Mesenchymal stem cell (in vitro differentiated cells and primary cell): Measurements from ENCODE around the gene RAB26.

Experiments used
- DNase-seq: peaks from one replicate; pipeline ENCODE4 v3.0.0-alpha.2; 2013
- H2AFZ ChIP-seq: one replicate; pipeline ENCODE4 v1.6.1; 2013; ENCODE audit warnings: low read depth, mild to moderate bottlenecking, control low read depth, inconsistent platforms, low read length, moderate library complexity
- H2AK5ac ChIP-seq: 2 replicates; pipeline ENCODE4 v1.6.1; 2013; ENCODE audit warnings: low read length, moderate library complexity, mild to moderate bottlenecking, inconsistent platforms; ENCODE audit not compliant: severe bottlenecking
- H2BK120ac ChIP-seq: one replicate; pipeline ENCODE4 v1.6.1; 2013; ENCODE audit warnings: low read depth, mild to moderate bottlenecking, inconsistent platforms, low read length, moderate library complexity
- H2BK12ac ChIP-seq, 2 experiments: one replicate each; pipeline ENCODE4 v1.6.1; 2013; ENCODE audit warnings: inconsistent platforms in 2 of 2, low read length in 2 of 2, mild to moderate bottlenecking in 2 of 2, moderate library complexity in 2 of 2, control low read depth in 1 of 2
- H2BK15ac ChIP-seq: one replicate; pipeline ENCODE4 v1.6.1; 2013; ENCODE audit warnings: mild to moderate bottlenecking, low read depth, inconsistent platforms; ENCODE audit not compliant: poor library complexity, severe bottlenecking
- H2BK5ac ChIP-seq: 2 replicates; pipeline ENCODE4 v1.6.1; 2013; ENCODE audit warnings: low read depth, mild to moderate bottlenecking, low read length, control low read depth, inconsistent platforms; ENCODE audit not compliant: poor library complexity, severe bottlenecking
- H3K14ac ChIP-seq, 2 experiments: one replicate each; pipeline ENCODE4 v1.6.1; 2013; ENCODE audit warnings: inconsistent platforms in 2 of 2, low read length in 2 of 2, control low read depth in 1 of 2, mild to moderate bottlenecking in 1 of 2, moderate library complexity in 1 of 2
- H3K18ac ChIP-seq, 2 experiments: one replicate each; pipeline ENCODE4 v1.6.1; 2013; ENCODE audit warnings: inconsistent platforms in 2 of 2, low read length in 2 of 2, control low read depth in 1 of 2, low read depth in 1 of 2, mild to moderate bottlenecking in 1 of 2
- H3K23ac ChIP-seq, 2 experiments: one replicate each; pipeline ENCODE4 v1.6.1; 2013; ENCODE audit warnings: inconsistent platforms in 2 of 2, low read length in 2 of 2, mild to moderate bottlenecking in 2 of 2, moderate library complexity in 2 of 2, control low read depth in 1 of 2
- H3K27ac ChIP-seq: 2 replicates; pipeline ENCODE4 v1.5.1; 2013; ENCODE audit warnings: mild to moderate bottlenecking, moderate library complexity, low read length, control low read depth, inconsistent platforms; ENCODE audit not compliant: poor library complexity, severe bottlenecking
- H3K27me3 ChIP-seq, 2 experiments: 2 replicates each; pipeline versions ENCODE4 v1.6.1 to v1.7.0; 2013; ENCODE audit warnings: low read length in 2 of 2, mild to moderate bottlenecking in 2 of 2, moderate library complexity in 2 of 2, control low read depth in 1 of 2, inconsistent platforms in 1 of 2; ENCODE audit not compliant: control insufficient read depth in 1 of 2, insufficient read depth in 1 of 2
- H3K36me3 ChIP-seq, 2 experiments: 2 replicates each; pipeline versions ENCODE4 v1.6.1 to v1.7.0; 2013; ENCODE audit warnings: low read length in 2 of 2, control low read depth in 1 of 2, inconsistent platforms in 1 of 2, low read depth in 1 of 2, mild to moderate bottlenecking in 1 of 2; ENCODE audit not compliant: insufficient read depth in 2 of 2, control insufficient read depth in 1 of 2
- H3K4ac ChIP-seq, 2 experiments: one replicate each; pipeline ENCODE4 v1.6.1; 2013; ENCODE audit warnings: inconsistent platforms in 2 of 2, low read length in 2 of 2, mild to moderate bottlenecking in 2 of 2, moderate library complexity in 2 of 2, control low read depth in 1 of 2, low read depth in 1 of 2
- H3K4me1 ChIP-seq: 2 replicates; pipeline ENCODE4 v1.6.1; 2013; ENCODE audit warnings: low read depth, low read length, control low read depth; ENCODE audit not compliant: control insufficient read depth, insufficient read depth
- H3K4me2 ChIP-seq: 2 replicates; pipeline ENCODE4 v1.6.1; 2013; ENCODE audit warnings: low read length, mild to moderate bottlenecking, inconsistent platforms; ENCODE audit not compliant: poor library complexity, severe bottlenecking
- H3K4me3 ChIP-seq, 2 experiments: 2 replicates each; pipeline versions ENCODE4 v1.5.1 to v1.7.0; 2013; ENCODE audit warnings: low read length in 2 of 2, mild to moderate bottlenecking in 2 of 2, control low read depth in 1 of 2, low read depth in 1 of 2; ENCODE audit not compliant: insufficient read depth in 1 of 2
- H3K79me1 ChIP-seq: replicated peaks from 2 replicates; pipeline ENCODE4 v1.6.1; 2013; ENCODE audit warnings: mild to moderate bottlenecking, control low read depth, low read length, inconsistent platforms; ENCODE audit not compliant: poor library complexity, severe bottlenecking
- H3K9ac ChIP-seq: 2 replicates; pipeline ENCODE4 v1.7.0; 2013; ENCODE audit warnings: mild to moderate bottlenecking, low read length, moderate library complexity
- H3K9me3 ChIP-seq: 2 replicates; pipeline ENCODE4 v1.7.0; 2013; ENCODE audit warnings: mild to moderate bottlenecking, low read length; ENCODE audit not compliant: control insufficient read depth
- H4K8ac ChIP-seq: one replicate; pipeline ENCODE4 v1.6.1; 2013; ENCODE audit warnings: inconsistent platforms, mild to moderate bottlenecking, low read length, moderate library complexity
- H4K91ac ChIP-seq: one replicate; pipeline ENCODE4 v1.6.1; 2013; ENCODE audit warnings: mild to moderate bottlenecking, low read length, inconsistent platforms
- WGBS: methylation state at CpG from one replicate; pipeline ENCODE4 v1.1.7; 2013; ENCODE audit warnings: mixed read lengths; 5-methylcytosine and 5-hydroxymethylcytosine counted together

RAB26 gene

GRCh38 chr16:2179107-2179501 lies 30.7 kb downstream of the RAB26 start:
- H4K8ac ChIP-seq = no peak overlapping the region
- H3K14ac ChIP-seq = no peak overlapping the region
- no peak overlapping the region for H3K27ac ChIP-seq
- H3K23ac ChIP-seq = no peak overlapping the region
- DNase-seq = no peak
- no peak overlapping the region for H3K4ac ChIP-seq
- H3K9me3 ChIP-seq = no peaks in the 10 kb centered on the region
- H3K9ac ChIP-seq = no peak overlapping the region
- no peak overlapping the region for H3K4me3 ChIP-seq
- peaks cover 0 to under 1% of the 10 kb centered on the region in 2 experiments for H3K27me3 ChIP-seq
- no peak overlapping the region for H2BK15ac ChIP-seq
- H3K36me3 ChIP-seq = peaks cover 36 to 80% of the 10 kb centered on the region in 2 experiments
- H2BK5ac ChIP-seq = no peak overlapping the region
- no peak overlapping the region for H3K18ac ChIP-seq
- no peak overlapping the region for H2BK120ac ChIP-seq
- 72% methylated on average over 22 of the region's 50 CpGs for WGBS
- peaks cover 6% of the 10 kb centered on the region for H3K4me1 ChIP-seq
- H3K4me2 ChIP-seq = no peak overlapping the region
- no peak overlapping the region for H2AK5ac ChIP-seq
- no peak overlapping the region for H2AFZ ChIP-seq
- H4K91ac ChIP-seq = no peak overlapping the region
- no peak overlapping the region for H2BK12ac ChIP-seq
- peaks cover 12% of the 10 kb centered on the region for H3K79me1 ChIP-seq

GRCh38 chr16:2179576-2179975 lies 31.2 kb downstream of the RAB26 start:
- no peak overlapping the region for H2BK5ac ChIP-seq
- no peak overlapping the region for H2BK12ac ChIP-seq
- peaks cover 9% of the 10 kb centered on the region for H3K4me1 ChIP-seq
- H3K14ac ChIP-seq = no peak overlapping the region
- no peak overlapping the region for H3K23ac ChIP-seq
- H3K4me3 ChIP-seq = no peak overlapping the region
- H3K9ac ChIP-seq = no peak overlapping the region
- H2BK15ac ChIP-seq = no peak overlapping the region
- H3K4me2 ChIP-seq = no peak overlapping the region
- H4K91ac ChIP-seq = no peak overlapping the region
- H4K8ac ChIP-seq = no peak overlapping the region
- H3K18ac ChIP-seq = no peak overlapping the region
- no peak overlapping the region for H3K27ac ChIP-seq
- no peak overlapping the region for H2AFZ ChIP-seq
- H3K36me3 ChIP-seq = peaks cover 31 to 75% of the 10 kb centered on the region in 2 experiments
- no peak for DNase-seq
- H3K4ac ChIP-seq = no peak overlapping the region
- no peak overlapping the region for H2AK5ac ChIP-seq
- 98% methylated on average over 30 of the region's 31 CpGs for WGBS
- no peaks in the 10 kb centered on the region for H3K9me3 ChIP-seq
- peaks cover 0 to 5% of the 10 kb centered on the region in 2 experiments for H3K27me3 ChIP-seq
- no peak overlapping the region for H2BK120ac ChIP-seq
- peaks cover 11% of the 10 kb centered on the region for H3K79me1 ChIP-seq

- Histone ChIP-seq H3K79me1 (peaks cover 7% of the 10 kb centered on the region), H3K27ac (no peak overlapping the region), H3K4me1 (peaks cover 9% of the 10 kb centered on the region), H3K27me3 (peaks cover 0 to 11% of the 10 kb centered on the region in 2 experiments), H3K9ac (no peak overlapping the region), H2AFZ (no peak overlapping the region), H4K91ac (no peak overlapping the region), H3K23ac (no peak overlapping the region), H3K18ac (no peak overlapping the region), H3K14ac (no peak overlapping the region), H3K36me3 (peaks cover 22 to 66% of the 10 kb centered on the region in 2 experiments), H3K9me3 (no peaks in the 10 kb centered on the region), H3K4me3 (no peak overlapping the region), H2BK120ac (no peak overlapping the region), H2BK12ac (no peak overlapping the region), H3K4me2 (no peak overlapping the region), H4K8ac (no peak overlapping the region), H2AK5ac (no peak overlapping the region), H2BK15ac (no peak overlapping the region), H3K4ac (no peak overlapping the region), H2BK5ac (no peak overlapping the region)
- no peak for DNase-seq
- 96% methylated on average over 43 of the region's 43 CpGs for WGBS
These were observed 32.0 kb downstream of the RAB26 start for GRCh38 chr16:2180461-2180860.

- no peak overlapping the region for H3K18ac ChIP-seq
These were observed 32.8 kb downstream of the RAB26 start for GRCh38 chr16:2180962-2181923.

More at GRCh38 chr16:2180962-2181923, 32.8 kb downstream of the RAB26 start:
- Histone ChIP-seq H2BK15ac (no peak overlapping the region), H2AK5ac (no peak overlapping the region), H3K27ac (no peak overlapping the region), H3K9me3 (no peaks in the 10 kb centered on the region), H3K36me3 (peaks cover 15 to 58% of the 10 kb centered on the region in 2 experiments), H3K4me3 (no peak overlapping the region), H2AFZ (peak overlapping the region; percentile 29), H3K9ac (no peak overlapping the region), H3K4me2 (no peak overlapping the region), H3K4ac (no peak overlapping the region), H2BK12ac (no peak overlapping the region), H2BK5ac (no peak overlapping the region), H3K14ac (no peak overlapping the region), H3K27me3 (peaks cover 0 to 11% of the 10 kb centered on the region in 2 experiments), H3K4me1 (peaks cover 9% of the 10 kb centered on the region), H3K79me1 (peaks cover 4% of the 10 kb centered on the region), H3K23ac (no peak overlapping the region), H4K8ac (no peak overlapping the region), H2BK120ac (no peak overlapping the region), H4K91ac (no peak overlapping the region)
- WGBS = 92% methylated on average over 45 of the region's 46 CpGs
- DNase-seq = no peak
